HG03039 (cell line): ENCODE results near the gene TPRKB.
"Not testable (repeated sequence)": the region's sequence is repeated elsewhere in the genome, so short reads cannot be mapped to it uniquely, and the experiment has no call there.

Experiments used
- ATAC-seq: cut with Tn5 transposase; IDR thresholded peaks from one replicate; pipeline ENCODE4 v1.9.1; 2021; ENCODE audit warnings: mild to moderate bottlenecking, moderate library complexity; ENCODE audit not compliant: unreplicated experiment

The TPRKB gene

GRCh38 chr2:73736855-73737779 lies at the start of gene TPRKB:
TSS of gene TPRKB (minus strand) at chr2:73737345. CDS start at chr2:73734569, 2,776 bp downstream.
- peak; percentile 95 for ATAC-seq

GRCh38 chr2:73783883-73784282 lies 46.7 kb upstream of the TPRKB start, which contains the start of gene C2orf78:
TSS of gene C2orf78 (plus strand) at chr2:73784183. CDS start at chr2:73784310, 127 bp downstream.
- ATAC-seq: not testable (repeated sequence)

GRCh38 chr2:73783402-73783801 lies 46.3 kb upstream of the TPRKB start:
- not testable (repeated sequence) for ATAC-seq

GRCh38 chr2:73780237-73780582 lies 43.1 kb upstream of the TPRKB start:
- ATAC-seq: no peak

- ATAC-seq: peak; percentile 98
Observed at GRCh38 chr2:73779467-73780236, 42.5 kb upstream of the TPRKB start, which contains the start of gene DUSP11. TSS of gene DUSP11 (minus strand) at chr2:73780103. CDS start at chr2:73779974, 129 bp downstream.

GRCh38 chr2:73778867-73779466 lies 41.8 kb upstream of the TPRKB start:
- ATAC-seq: not testable (repeated sequence)

GRCh38 chr2:73776869-73777519 lies 39.8 kb upstream of the TPRKB start:
- ATAC-seq: no peak

- ATAC-seq: no peak
Observed at GRCh38 chr2:73776381-73776780, 39.2 kb upstream of the TPRKB start.

GRCh38 chr2:73772819-73773218 lies 35.7 kb upstream of the TPRKB start:
- no peak for ATAC-seq

- no peak for ATAC-seq
Observed at GRCh38 chr2:73770725-73771124, 33.6 kb upstream of the TPRKB start.

GRCh38 chr2:73766994-73767393 lies 29.8 kb upstream of the TPRKB start:
- ATAC-seq: no peak

- no peak for ATAC-seq
Observed at GRCh38 chr2:73766349-73766748, 29.2 kb upstream of the TPRKB start.

GRCh38 chr2:73764945-73765344 lies 27.8 kb upstream of the TPRKB start:
- ATAC-seq: no peak

- ATAC-seq: no peak
Observed at GRCh38 chr2:73762571-73762970, 25.4 kb upstream of the TPRKB start.

- no peak for ATAC-seq
Observed at GRCh38 chr2:73759904-73760303, 22.8 kb upstream of the TPRKB start.

- ATAC-seq: no peak
Observed at GRCh38 chr2:73759285-73759764, 22.2 kb upstream of the TPRKB start.

GRCh38 chr2:73754332-73754731 lies 17.2 kb upstream of the TPRKB start:
- ATAC-seq: not testable (repeated sequence)

- ATAC-seq: no peak
Observed at GRCh38 chr2:73749314-73749713, 12.2 kb upstream of the TPRKB start.

GRCh38 chr2:73746877-73747208 lies 9.7 kb upstream of the TPRKB start:
- no peak for ATAC-seq

GRCh38 chr2:73746015-73746876 lies 9.1 kb upstream of the TPRKB start:
- ATAC-seq: no peak
